Measurements from ENCODE around the gene CSNK2A3.

Gene CSNK2A3

GRCh38 chr11:11373934-11374333, 20.9 kb upstream of the CSNK2A3 start:
- Histone ChIP-seq H3K36me3 (replicated peaks; ENCODE audit: low read depth, low read length) (no peaks in the 10 kb centered on the region), H3K79me2 (ENCODE audit: low read length) (no peaks in the 10 kb centered on the region), H3K4me1 (ENCODE audit: low read length) (peaks cover 8% of the 10 kb centered on the region), H3K4me2 (ENCODE audit: low read length) (no peak overlapping the region), H3K27ac (ENCODE audit: low read length) (no peak overlapping the region), H2AFZ (ENCODE audit: low read depth, low read length) (no peak overlapping the region), H3K9me3 (ENCODE audit: insufficient read depth, low read length) (no peaks in the 10 kb centered on the region), H3K27me3 (ENCODE audit: low read depth, low read length) (peaks cover 28% of the 10 kb centered on the region), H3K4me3 (ENCODE audit: low read length) (no peak overlapping the region), H3K9ac (ENCODE audit: low read length) (no peak overlapping the region), H4K20me1 (ENCODE audit: insufficient read depth, low read length) (peaks cover 5% of the 10 kb centered on the region)
- TF ChIP-seq CTCF (IDR thresholded peaks at IDR 0.05; ENCODE audit: low read depth, low read length) (no peak), EZH2phosphoT487 (IDR thresholded peaks at IDR 0.05; ENCODE audit: low read depth) (no peak)

- H2AFZ ChIP-seq (ENCODE audit: low read depth, low read length): no peak overlapping the region
- H3K27me3 ChIP-seq (ENCODE audit: low read depth, low read length): peaks cover 38% of the 10 kb centered on the region
- peaks cover 5% of the 10 kb centered on the region for H4K20me1 ChIP-seq (ENCODE audit: insufficient read depth, low read length)
- H3K36me3 ChIP-seq (replicated peaks; ENCODE audit: low read depth, low read length): no peaks in the 10 kb centered on the region
- H3K9ac ChIP-seq (ENCODE audit: low read length): no peak overlapping the region
- H3K79me2 ChIP-seq (ENCODE audit: low read length): no peaks in the 10 kb centered on the region
- H3K27ac ChIP-seq (ENCODE audit: low read length): no peak overlapping the region
- no peak overlapping the region for H3K4me3 ChIP-seq (ENCODE audit: low read length)
- no peak overlapping the region for H3K4me2 ChIP-seq (ENCODE audit: low read length)
- H3K9me3 ChIP-seq (ENCODE audit: insufficient read depth, low read length): no peaks in the 10 kb centered on the region
- H3K4me1 ChIP-seq (ENCODE audit: low read length): peaks cover 8% of the 10 kb centered on the region
- TF ChIP-seq EZH2phosphoT487 (IDR thresholded peaks at IDR 0.05; ENCODE audit: low read depth): no peak
These were observed 19.4 kb upstream of the CSNK2A3 start for GRCh38 chr11:11372461-11372860.

- H3K9ac ChIP-seq (ENCODE audit: low read length): no peak overlapping the region
- H3K4me1 ChIP-seq (ENCODE audit: low read length): peaks cover 8% of the 10 kb centered on the region
- H4K20me1 ChIP-seq (ENCODE audit: insufficient read depth, low read length): peaks cover 5% of the 10 kb centered on the region
- H3K36me3 ChIP-seq (replicated peaks; ENCODE audit: low read depth, low read length): no peaks in the 10 kb centered on the region
- no peaks in the 10 kb centered on the region for H3K79me2 ChIP-seq (ENCODE audit: low read length)
- no peak overlapping the region for H3K4me2 ChIP-seq (ENCODE audit: low read length)
- H2AFZ ChIP-seq (ENCODE audit: low read depth, low read length): no peak overlapping the region
- no peak overlapping the region for H3K27ac ChIP-seq (ENCODE audit: low read length)
- H3K4me3 ChIP-seq (ENCODE audit: low read length): no peak overlapping the region
- no peak for TF ChIP-seq CTCF (IDR thresholded peaks at IDR 0.05; ENCODE audit: low read depth, low read length)
- no peak for TF ChIP-seq EZH2phosphoT487 (IDR thresholded peaks at IDR 0.05; ENCODE audit: low read depth)
- no peaks in the 10 kb centered on the region for H3K9me3 ChIP-seq (ENCODE audit: insufficient read depth, low read length)
- H3K27me3 ChIP-seq (ENCODE audit: low read depth, low read length): peaks cover 40% of the 10 kb centered on the region
These were observed 17.9 kb upstream of the CSNK2A3 start for GRCh38 chr11:11370962-11371303.

- Histone ChIP-seq H2AFZ (ENCODE audit: low read depth, low read length) (no peak overlapping the region), H3K27ac (ENCODE audit: low read length) (no peak overlapping the region), H3K4me2 (ENCODE audit: low read length) (peak overlapping the region; percentile 32), H3K4me3 (ENCODE audit: low read length) (no peak overlapping the region), H3K27me3 (ENCODE audit: low read depth, low read length) (peaks cover 38% of the 10 kb centered on the region), H3K9ac (ENCODE audit: low read length) (no peak overlapping the region), H3K9me3 (ENCODE audit: insufficient read depth, low read length) (no peaks in the 10 kb centered on the region), H3K4me1 (ENCODE audit: low read length) (peaks cover 8% of the 10 kb centered on the region), H3K36me3 (replicated peaks; ENCODE audit: low read depth, low read length) (no peaks in the 10 kb centered on the region), H4K20me1 (ENCODE audit: insufficient read depth, low read length) (peaks cover 5% of the 10 kb centered on the region), H3K79me2 (ENCODE audit: low read length) (no peaks in the 10 kb centered on the region)
- TF ChIP-seq EZH2phosphoT487 (IDR thresholded peaks at IDR 0.05; ENCODE audit: low read depth) (no peak), CTCF (IDR thresholded peaks at IDR 0.05; ENCODE audit: low read depth, low read length) (no peak)
These were observed 17.4 kb upstream of the CSNK2A3 start for GRCh38 chr11:11370255-11370961.
